Stomach (tissue), 9 donors: Measurements from ENCODE around the gene NMNAT2. TPM values are rescaled to one million over a fixed set of nuclear protein-coding genes. Genes with fewer than 3 reads are reported as not detected.

Source experiments
- DNase-seq, 2 donors: peaks; one replicate each; pipeline versions ENCODE4 v3.0.0 to v3.0.0-alpha.2; 2013 to 2019
- H3K27ac ChIP-seq, 5 donors: fragments of 200-600 bp in 4 of 5; sonication (generic) in 4 of 5; one replicate each; pipeline ENCODE4 v1.5.1; 2013 to 2019; ENCODE audit warnings: mild to moderate bottlenecking in 1 of 5, moderate library complexity in 1 of 5
- H3K27me3 ChIP-seq, 3 donors: fragments of 200-600 bp; sonication (generic); one replicate each; pipeline ENCODE4 v1.5.1; 2017 to 2019; ENCODE audit warnings: mixed run types in 1 of 3
- H3K36me3 ChIP-seq, 4 donors: fragments of 200-600 bp; sonication (generic); 1 replicate in 3 of 4; 2 replicates in 1 of 4; pipeline ENCODE4 v1.5.1; 2016 to 2019
- H3K4me1 ChIP-seq, 4 donors: fragments of 200-600 bp; sonication (generic); one replicate each; pipeline ENCODE4 v1.5.1; 2016 to 2019
- H3K4me3 ChIP-seq, 4 donors: fragments of 200-600 bp; sonication (generic) in 3 of 4; one replicate each; pipeline ENCODE4 v1.5.1; 2016 to 2019; ENCODE audit warnings: mild to moderate bottlenecking in 1 of 4
- H3K9me3 ChIP-seq, 4 donors: fragments of 200-600 bp; sonication (generic); one replicate each; pipeline ENCODE4 v1.5.1; 2016 to 2019
- EP300 ChIP-seq: sonication (generic); formaldehyde crosslinking; IDR thresholded peaks from one replicate; pipeline ENCODE4 v1.6.1; 2017; ENCODE audit warnings: antibody characterized with exemption
- POLR2A ChIP-seq, 4 donors: fragments of 450-650 bp; IDR thresholded peaks; one replicate each; pipeline ENCODE4 v1.6.1; 2016; ENCODE audit warnings: antibody characterized with exemption in 4 of 4, control low read depth in 2 of 4, mild to moderate bottlenecking in 1 of 4, moderate library complexity in 1 of 4
- POLR2AphosphoS5 ChIP-seq, 3 donors: sonication (generic); formaldehyde crosslinking; IDR thresholded peaks; one replicate each; pipeline ENCODE4 v1.6.1; 2016; ENCODE audit warnings: antibody characterized with exemption in 3 of 3
- WGBS, 5 donors: extraction: QIAGEN DNeasy Blood & Tissue Kit in 3 of 5; methylation state at CpG; one replicate each; pipeline versions ENCODE4 v1.1.5 to v1.1.7; 2013 to 2018; 5-methylcytosine and 5-hydroxymethylcytosine counted together
- intact Hi-C: fragments of 100-400 bp; cut with DNase I; formaldehyde crosslinking; loops from one replicate; pipeline ENCODE4 v1.15.1; 2023; ENCODE audit warnings: low total_unique reads
- polyA plus RNA-seq, 3 donors: library from polyadenylated mRNA; stranded (reverse); fragments of 200-250 nt; gene quantifications; one replicate each; pipeline ENCODE4 v1.2.3, GENCODE V29; 2013
- total RNA-seq, 5 donors: library from RNA; depleted of rRNA; stranded (reverse); fragments of >200 nt; gene quantifications; one replicate each; pipeline versions ENCODE4 v1.1.0 to v1.2.3, GENCODE V29; 2014 to 2016
- TF ChIP-seq, protein P1 (sequence below), 7 experiments: fragments of 450-650 bp in 4 of 7; fragments of 200-600 bp in 3 of 7; sonication (generic) in 3 of 7; IDR thresholded peaks; one replicate each; pipeline ENCODE4 v1.5.1; 2016 to 2019; ENCODE audit warnings: antibody characterized with exemption in 7 of 7, control low read depth in 2 of 7, mild to moderate bottlenecking in 1 of 7
- donor health status: healthy with polysubstance abuse.
- donor health status: Bipolar disorder and iron deficiency.
- donor health status: healthy.

The NMNAT2 gene
- total and polyA plus RNA-seq, 8 donors = 0.06 to 1.3 (median 0.51) TPM; not detected in 2

DNA sequence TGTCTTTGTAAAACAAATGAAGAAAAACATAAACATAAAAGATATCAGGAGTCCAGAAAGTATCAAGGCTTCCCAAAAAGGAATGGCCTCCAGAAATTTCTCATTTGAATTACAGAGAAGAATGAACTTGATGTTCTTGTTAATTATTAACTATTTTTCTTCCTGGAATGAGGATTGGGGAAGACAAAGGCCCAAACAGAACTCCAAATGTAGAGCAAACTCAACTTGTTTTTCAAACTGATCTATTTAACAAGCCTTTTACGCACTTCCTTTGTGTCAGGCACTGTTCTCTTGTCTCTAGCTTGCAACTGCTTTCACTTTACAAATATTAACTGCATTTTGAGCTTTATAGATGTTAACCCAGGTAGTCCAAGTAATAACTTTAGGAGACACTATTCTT lies 186.6 kb downstream of the NMNAT2 start:
- DNase-seq = no peak
- Histone ChIP-seq H3K4me1 (peaks cover 16 to 28% (median 18%) of the 10 kb centered on the region in 4 donors), H3K27ac (peak overlapping the region in 2 of 5 donors; percentile 19 to 42), H3K9me3 (no peaks in the 10 kb centered on the region), H3K27me3 (no peaks in the 10 kb centered on the region), H3K36me3 (no peaks in the 10 kb centered on the region), H3K4me3 (no peak overlapping the region)
- TF ChIP-seq POLR2A (IDR thresholded peaks at IDR 0.05) = no peak
- no peak for TF ChIP-seq POLR2AphosphoS5 (IDR thresholded peaks at IDR 0.05)
- TF ChIP-seq EP300 = no peak
- TF ChIP-seq, protein P1, sequence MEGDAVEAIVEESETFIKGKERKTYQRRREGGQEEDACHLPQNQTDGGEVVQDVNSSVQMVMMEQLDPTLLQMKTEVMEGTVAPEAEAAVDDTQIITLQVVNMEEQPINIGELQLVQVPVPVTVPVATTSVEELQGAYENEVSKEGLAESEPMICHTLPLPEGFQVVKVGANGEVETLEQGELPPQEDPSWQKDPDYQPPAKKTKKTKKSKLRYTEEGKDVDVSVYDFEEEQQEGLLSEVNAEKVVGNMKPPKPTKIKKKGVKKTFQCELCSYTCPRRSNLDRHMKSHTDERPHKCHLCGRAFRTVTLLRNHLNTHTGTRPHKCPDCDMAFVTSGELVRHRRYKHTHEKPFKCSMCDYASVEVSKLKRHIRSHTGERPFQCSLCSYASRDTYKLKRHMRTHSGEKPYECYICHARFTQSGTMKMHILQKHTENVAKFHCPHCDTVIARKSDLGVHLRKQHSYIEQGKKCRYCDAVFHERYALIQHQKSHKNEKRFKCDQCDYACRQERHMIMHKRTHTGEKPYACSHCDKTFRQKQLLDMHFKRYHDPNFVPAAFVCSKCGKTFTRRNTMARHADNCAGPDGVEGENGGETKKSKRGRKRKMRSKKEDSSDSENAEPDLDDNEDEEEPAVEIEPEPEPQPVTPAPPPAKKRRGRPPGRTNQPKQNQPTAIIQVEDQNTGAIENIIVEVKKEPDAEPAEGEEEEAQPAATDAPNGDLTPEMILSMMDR (IDR thresholded peaks at IDR 0.05) = no peak
- 73 to 91% (median 85%) methylated on average over 1 of the region's 1 CpG for WGBS, 5 donors
- intact Hi-C loops = loop anchor here (5.0 kb wide), 1 partner anchor 264 kb away; no protein-coding TSS in a partner anchor

DNA sequence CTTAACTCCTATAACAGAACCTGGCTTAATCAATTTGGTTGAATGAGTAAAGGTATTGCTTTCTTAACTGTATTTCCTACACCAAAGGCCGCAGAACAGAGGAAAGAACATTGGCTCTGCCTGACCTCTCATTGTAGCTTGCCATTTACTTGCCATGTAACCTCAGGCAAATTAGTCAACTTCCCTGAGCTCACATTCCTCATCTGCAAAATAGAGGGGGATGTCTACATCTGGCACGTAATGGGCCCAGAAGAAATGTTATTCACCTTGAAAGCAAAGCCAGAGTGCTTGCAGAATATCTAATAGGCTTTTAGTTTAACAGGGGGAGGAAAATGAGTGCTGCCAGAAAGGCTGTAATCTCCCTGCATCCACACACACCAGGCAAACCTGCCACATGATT lies 187.8 kb downstream of the NMNAT2 start:
- no peaks in the 10 kb centered on the region for H3K9me3 ChIP-seq
- TF ChIP-seq, protein P1 (IDR thresholded peaks at IDR 0.05) = no peak
- no peak for TF ChIP-seq EP300
- no peak for TF ChIP-seq POLR2AphosphoS5 (IDR thresholded peaks at IDR 0.05)
- no peak for TF ChIP-seq POLR2A (IDR thresholded peaks at IDR 0.05)
- no peak for DNase-seq
- no peak overlapping the region for H3K4me3 ChIP-seq
- H3K4me1 ChIP-seq = peaks cover 13 to 26% (median 15%) of the 10 kb centered on the region in 4 donors
- H3K27ac ChIP-seq = no peak overlapping the region
- H3K36me3 ChIP-seq = no peaks in the 10 kb centered on the region
- WGBS, 5 donors = 86 to 93% (median 91%) methylated on average over 2 of the region's 2 CpGs
- intact Hi-C loops = loop anchor here (5.0 kb wide), 1 partner anchor 263 kb away; no protein-coding TSS in a partner anchor
- no peaks in the 10 kb centered on the region for H3K27me3 ChIP-seq

DNA sequence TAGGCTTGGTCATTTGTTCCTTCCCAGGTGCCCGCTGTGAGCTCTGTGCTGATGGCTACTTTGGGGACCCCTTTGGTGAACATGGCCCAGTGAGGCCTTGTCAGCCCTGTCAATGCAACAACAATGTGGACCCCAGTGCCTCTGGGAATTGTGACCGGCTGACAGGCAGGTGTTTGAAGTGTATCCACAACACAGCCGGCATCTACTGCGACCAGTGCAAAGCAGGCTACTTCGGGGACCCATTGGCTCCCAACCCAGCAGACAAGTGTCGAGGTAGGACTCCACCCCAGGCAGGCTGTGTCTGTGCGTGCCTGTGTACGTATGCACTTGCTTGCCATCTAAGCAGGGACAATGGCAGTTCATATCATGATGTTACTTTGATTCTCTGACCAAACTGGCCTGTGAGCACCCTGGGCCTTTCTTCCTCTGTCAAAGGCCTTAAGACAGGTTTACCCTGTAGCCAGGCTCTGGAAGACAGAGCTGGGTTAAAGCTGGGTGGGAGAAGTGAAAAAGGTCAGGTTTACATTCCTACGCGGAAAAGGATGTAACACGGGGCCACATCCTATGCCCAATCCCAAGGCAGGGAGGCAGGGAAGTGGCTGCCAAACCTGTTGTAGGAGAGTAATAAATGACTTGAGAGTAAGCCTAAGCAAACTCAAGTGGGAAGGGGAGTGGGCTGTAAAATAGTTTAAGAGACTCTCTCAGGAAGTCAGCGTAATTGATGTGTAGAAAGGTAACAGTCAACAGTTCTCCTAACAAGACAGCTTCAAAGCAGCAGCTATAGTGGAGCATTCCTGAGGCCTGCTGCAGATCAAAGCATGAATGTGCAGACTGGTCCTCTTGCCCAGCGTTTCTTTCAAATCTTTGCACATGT lies 189.6 kb downstream of the NMNAT2 start:
- no peaks in the 10 kb centered on the region for H3K9me3 ChIP-seq
- H3K27ac ChIP-seq = peak overlapping the region in 1 of 5 donors; percentile 44
- peaks cover 0 to 10% (median 0%) of the 10 kb centered on the region in 4 donors for H3K4me1 ChIP-seq
- TF ChIP-seq, protein P1 (IDR thresholded peaks at IDR 0.05) = no peak
- TF ChIP-seq EP300 = no peak
- TF ChIP-seq POLR2A (IDR thresholded peaks at IDR 0.05) = no peak
- TF ChIP-seq POLR2AphosphoS5 (IDR thresholded peaks at IDR 0.05) = no peak
- 86 to 94% (median 90%) methylated on average over 8 to 13 of the region's 13 CpGs for WGBS, 5 donors
- intact Hi-C loops = no loop called here
- DNase-seq = peak in 1 of 2 donors; percentile 15
- no peak overlapping the region for H3K4me3 ChIP-seq
- no peaks in the 10 kb centered on the region for H3K36me3 ChIP-seq
- no peaks in the 10 kb centered on the region for H3K27me3 ChIP-seq

DNA sequence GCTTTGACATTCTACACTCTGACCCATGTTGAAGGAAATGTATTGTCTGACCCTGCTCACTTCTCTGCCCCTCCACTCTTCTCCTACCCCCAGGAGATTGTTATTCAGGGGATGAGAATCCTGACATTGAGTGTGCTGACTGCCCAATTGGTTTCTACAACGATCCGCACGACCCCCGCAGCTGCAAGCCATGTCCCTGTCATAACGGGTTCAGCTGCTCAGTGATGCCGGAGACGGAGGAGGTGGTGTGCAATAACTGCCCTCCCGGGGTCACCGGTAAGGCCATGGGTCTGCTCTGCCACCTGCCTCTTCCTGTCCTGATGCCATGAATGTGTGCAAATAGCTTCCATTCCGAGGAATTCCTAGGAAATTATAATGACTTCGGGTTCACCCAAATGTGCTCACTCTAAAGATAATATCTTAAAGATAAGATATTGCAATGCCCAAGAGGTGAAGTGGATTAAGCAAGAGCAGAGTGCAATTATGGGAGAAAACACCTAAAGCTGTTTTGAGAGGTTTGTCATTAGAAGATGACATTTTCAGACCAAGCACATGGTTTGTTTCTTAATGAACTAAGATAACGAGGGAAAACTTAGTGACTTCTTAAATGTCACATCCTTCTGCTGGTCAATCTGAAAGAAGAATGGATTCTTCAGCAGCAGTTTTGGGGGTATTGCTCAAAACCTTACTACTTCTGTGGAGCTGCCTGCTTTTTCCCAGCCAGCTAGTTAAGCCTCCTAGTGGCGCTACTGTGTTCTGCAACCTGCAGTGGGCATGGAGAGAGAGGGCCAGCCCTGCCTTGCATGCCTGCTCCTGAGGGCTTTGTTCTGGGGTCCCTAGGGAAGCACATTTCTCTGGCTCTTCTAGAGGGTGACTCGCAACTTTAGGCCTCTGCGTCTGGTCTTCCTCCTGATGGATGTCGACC lies 190.5 kb downstream of the NMNAT2 start:
- Histone ChIP-seq H3K4me1 (peaks cover 0 to 8% (median 0%) of the 10 kb centered on the region in 4 donors), H3K9me3 (no peaks in the 10 kb centered on the region), H3K36me3 (no peaks in the 10 kb centered on the region), H3K27me3 (no peaks in the 10 kb centered on the region), H3K27ac (no peak overlapping the region), H3K4me3 (no peak overlapping the region)
- peak; percentile 39 to 66 for DNase-seq
- intact Hi-C loops = no loop called here
- 76 to 85% (median 83%) methylated on average over 15 to 16 of the region's 16 CpGs for WGBS, 5 donors
- TF ChIP-seq POLR2AphosphoS5 (IDR thresholded peaks at IDR 0.05) = no peak
- no peak for TF ChIP-seq EP300
- TF ChIP-seq, protein P1 (IDR thresholded peaks at IDR 0.05) = peak in 5 of 7 experiments; percentile 22 to 72 (median 52)
